GM19043 (cell line): Measurements from ENCODE around the gene HDGFL2.

ENCODE experiments used
- ATAC-seq: cut with Tn5 transposase; IDR thresholded peaks from one replicate; pipeline ENCODE4 v1.9.1; 2021; ENCODE audit warnings: low read depth; ENCODE audit not compliant: unreplicated experiment

HDGFL2 gene

DNA sequence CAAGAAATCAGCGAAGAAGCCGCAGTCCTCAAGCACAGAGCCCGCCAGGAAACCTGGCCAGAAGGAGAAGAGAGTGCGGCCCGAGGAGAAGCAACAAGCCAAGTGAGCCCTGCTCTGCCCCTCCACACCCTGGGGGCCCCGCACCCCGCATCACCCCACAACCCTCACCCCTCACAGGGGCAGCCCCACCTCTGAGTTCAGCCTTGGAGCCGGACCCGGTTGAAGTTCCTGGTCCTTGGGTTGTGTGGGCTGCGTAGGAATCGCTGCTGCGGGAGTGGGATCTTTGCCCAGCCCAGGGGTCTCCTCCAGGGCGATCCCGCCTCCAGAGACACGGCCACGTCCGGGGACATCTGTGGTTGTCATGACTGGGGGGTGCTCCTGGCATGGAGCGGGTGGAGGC, 24.2 kb downstream of the HDGFL2 start:
- ATAC-seq: no peak

DNA sequence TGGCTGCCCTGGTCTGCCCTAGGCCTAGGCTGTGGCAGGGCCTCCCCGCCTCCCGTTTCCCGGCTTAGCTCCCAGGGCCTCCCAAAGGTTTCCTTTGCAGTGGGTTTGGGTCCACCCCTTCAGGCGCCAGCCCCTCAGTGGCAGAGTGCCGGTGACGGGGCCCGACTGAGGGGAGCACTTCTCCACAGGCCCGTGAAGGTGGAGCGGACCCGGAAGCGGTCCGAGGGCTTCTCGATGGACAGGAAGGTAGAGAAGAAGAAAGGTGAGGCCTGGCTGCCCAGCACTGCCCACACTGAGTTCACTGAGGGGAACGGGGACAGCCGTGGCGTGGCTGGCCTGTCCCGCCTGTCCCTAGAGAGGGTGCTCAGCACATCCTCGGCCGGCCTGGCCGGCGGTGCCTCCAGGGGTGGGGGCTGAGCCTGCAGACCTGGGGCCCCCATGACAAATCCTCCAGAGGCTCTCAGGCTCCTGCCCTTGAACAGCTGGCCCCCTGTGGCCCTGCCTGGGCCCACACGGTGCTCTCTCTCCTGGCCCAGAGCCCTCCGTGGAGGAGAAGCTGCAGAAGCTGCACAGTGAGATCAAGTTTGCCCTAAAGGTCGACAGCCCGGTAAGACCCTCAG, 25.8 kb downstream of the HDGFL2 start:
- ATAC-seq: no peak

DNA sequence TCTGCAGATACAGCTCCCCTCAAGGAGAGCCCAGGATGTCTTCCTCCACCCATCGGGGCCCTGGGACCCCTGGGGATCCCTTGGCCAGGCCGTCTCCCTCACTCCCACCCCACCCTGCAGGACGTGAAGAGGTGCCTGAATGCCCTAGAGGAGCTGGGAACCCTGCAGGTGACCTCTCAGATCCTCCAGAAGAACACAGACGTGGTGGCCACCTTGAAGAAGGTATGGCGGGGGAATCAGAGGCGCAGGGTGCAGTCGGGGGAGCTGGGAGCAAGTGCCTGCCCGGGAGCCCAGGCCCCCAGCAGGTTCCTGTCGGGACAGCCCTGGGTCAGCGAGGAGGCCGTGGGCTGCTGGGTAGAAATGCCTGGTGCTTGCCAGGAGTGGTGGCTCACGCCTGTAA, 26.6 kb downstream of the HDGFL2 start:
- ATAC-seq: no peak

DNA sequence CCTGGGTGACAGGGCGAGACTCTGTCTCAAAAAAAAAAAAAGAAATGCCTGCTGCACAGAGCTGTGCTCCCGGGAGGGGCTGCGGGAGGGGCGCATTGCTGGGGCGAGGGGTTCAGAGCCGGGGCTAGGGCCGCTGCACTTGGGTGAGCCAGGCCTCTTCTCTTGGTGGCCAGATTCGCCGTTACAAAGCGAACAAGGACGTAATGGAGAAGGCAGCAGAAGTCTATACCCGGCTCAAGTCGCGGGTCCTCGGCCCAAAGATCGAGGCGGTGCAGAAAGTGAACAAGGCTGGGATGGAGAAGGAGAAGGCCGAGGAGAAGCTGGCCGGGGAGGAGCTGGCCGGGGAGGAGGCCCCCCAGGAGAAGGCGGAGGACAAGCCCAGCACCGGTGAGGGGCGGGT, 27.2 kb downstream of the HDGFL2 start:
- ATAC-seq: no peak

DNA sequence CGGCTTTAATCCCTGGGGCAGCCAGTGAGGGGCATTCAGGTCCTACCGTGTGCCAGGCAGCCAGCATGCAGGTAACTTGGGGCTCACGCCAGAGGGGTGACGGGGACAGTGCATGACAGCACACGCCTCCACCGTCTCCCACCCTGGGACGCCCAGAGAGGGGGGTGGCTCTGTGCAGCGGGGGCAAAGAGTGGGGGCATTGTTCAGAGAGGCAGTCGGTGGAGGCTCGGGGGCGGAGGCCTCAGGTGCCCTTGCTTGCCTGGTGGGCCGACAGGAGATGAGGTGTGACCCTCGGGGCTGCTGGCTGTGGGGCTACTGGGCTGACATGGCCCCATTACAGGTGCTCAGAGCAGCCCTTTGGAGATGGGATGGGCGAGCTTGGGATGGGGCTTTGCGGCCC, 27.8 kb downstream of the HDGFL2 start:
- ATAC-seq: no peak

DNA sequence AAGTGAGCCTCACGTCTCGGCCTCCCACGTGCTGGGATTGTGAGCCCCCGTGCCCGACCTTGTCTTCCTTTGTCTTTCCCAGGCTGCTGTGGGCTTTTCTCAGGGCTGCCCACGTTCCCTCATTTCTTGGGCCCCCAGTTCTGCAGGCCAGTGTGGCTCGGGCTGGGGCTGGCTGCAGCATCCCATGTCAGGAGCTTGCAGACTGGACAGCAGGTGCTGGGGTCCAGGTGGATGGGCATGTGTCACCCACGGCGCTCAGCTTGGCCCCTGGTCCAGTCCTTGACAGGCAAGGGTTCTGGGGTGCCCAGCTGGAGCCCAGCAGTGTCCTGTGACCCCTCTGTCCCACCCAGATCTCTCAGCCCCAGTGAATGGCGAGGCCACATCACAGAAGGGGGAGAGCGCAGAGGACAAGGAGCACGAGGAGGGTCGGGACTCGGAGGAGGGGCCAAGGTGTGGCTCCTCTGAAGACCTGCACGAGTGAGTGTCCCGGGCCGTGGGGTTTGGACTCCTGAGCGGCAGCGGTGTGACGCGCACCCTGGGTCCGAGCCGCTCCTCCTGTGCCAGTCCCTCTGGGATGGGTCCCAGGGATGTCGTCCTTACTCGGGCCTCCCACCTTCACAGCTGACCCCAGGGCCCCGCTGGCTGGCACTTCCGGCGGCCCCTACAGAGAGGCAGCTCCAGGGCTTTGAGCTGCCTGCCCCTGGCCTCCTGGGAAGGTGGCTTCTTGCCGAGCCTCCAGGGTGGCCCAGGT, 28.9 kb downstream of the HDGFL2 start:
- ATAC-seq: no peak

DNA sequence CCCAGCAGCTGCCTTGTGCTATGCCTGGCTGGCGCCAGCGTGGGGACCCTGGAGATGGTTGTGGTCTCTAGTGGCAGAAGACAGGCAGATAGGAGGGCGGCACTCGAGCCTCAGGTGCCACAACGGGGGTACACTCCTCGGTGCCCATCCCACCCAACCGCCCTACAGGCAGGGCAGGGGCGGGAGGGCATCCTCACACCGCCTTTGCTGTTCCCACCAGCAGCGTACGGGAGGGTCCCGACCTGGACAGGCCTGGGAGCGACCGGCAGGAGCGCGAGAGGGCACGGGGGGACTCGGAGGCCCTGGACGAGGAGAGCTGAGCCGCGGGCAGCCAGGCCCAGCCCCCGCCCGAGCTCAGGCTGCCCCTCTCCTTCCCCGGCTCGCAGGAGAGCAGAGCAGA, 29.6 kb downstream of the HDGFL2 start:
- no peak for ATAC-seq

DNA sequence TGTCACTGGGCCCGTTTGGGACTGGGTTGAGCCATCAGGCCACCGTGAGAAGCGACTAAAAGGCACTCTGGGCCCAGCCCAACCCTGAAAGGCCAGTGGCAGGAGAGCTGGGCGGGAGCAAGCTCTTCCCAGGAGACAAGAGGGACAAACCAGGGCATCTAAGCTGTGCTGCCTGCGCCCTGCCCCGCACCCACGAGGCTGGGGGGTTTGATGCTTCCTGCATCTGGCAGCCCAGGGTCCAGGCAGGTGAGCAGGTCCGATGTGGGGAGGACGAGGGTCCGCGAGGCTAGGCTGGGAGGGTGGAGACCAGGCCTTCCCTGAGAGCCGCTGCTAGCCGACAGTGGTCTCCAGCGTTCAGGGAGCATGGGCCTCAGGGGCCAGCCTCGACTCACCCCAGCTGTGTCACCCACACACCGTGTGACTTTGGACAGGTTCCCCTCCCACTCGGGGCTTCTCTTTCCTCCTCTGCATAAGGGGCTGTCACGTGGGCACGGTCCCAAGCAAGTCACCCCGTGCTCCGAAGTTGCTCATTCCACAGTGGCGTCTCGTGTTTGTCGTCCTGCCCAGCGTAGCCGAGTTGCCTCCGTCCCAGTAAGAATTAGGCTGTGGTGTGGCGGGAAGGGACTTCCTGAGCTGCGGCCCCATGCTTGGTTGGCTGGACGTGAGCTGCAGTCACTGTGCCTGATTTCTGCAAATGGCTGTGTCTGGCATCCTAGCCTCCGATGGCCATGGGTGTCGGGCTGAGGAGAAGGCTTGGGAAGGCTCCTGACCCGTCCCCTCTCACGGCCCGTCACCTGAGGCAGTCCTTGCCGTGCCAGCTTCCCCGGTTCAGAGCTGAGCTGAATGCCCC, 30.4 kb downstream of the HDGFL2 start:
- no peak for ATAC-seq

DNA sequence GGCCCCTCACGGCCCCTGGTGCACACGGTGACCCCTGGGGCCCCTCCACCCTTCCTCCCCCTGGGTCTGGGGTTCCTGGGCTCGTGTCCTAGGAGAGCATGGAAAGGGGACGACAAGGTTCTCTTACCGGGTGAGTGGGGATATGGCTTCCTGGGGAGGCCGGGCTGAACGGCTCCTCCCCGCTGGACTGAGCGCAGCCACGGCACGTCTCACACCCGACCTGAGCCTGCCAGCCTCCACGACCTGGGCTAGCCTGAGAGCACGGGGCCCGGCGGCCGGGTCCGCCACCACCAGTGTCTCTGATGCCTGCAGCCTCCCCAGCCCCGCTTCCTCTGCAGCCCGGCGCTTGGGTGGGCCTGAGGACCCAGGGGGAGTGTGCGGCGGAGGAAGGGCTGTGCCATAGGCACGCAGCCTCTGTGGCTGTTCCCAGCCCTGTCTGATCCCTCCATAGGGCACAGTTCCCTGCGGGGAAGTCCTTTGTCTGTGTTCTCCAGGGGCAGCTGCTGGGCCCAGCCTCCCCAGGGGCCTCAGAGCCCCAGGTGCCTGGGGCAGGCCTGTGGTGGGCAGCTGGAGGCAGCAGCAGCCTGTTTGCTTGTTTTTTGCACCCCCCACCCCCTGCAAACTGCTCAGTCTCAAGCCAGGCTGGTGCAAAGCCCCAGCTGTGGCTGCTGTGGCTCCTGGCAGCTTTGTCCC, 31.2 kb downstream of the HDGFL2 start:
- ATAC-seq: no peak

DNA sequence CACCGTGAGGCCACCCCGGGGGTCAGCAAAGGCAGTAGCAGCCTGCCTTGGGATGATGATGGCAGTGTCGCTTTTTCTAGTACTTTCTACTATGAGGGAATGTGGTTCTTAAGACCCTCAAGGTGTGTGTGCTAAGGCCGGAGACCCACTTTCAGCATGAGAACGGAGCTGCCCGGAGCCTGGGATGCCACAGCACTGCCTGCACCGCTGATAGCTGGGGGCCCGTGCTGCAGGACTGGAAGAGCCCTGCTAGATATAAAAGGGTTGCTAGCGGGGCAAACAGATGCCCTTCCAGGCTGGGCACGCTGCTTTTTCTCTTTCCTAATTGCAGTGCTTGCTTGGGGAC, 31.7 kb downstream of the HDGFL2 start:
- ATAC-seq: no peak

DNA sequence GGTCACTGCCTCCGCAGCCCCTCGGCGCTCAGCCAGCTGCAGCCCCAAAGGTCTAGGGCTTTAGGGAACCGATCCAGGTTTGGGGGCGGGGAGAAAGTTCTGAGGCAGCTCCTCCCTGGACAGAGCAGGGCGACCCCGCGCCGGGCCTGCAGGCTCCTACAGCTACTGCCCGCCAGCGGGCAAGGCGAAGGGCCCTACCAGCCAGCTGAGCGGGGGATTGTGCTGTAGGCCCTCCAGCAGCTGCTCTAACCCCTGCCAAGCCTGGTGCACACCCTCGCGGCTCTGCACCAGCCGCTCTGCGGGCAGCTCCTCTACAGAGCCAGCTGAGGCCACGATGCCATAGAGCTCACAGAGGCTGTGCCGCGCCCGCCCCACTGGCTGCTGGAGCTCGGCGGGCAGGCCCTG, 32.2 kb downstream of the HDGFL2 start:
- ATAC-seq: no peak

DNA sequence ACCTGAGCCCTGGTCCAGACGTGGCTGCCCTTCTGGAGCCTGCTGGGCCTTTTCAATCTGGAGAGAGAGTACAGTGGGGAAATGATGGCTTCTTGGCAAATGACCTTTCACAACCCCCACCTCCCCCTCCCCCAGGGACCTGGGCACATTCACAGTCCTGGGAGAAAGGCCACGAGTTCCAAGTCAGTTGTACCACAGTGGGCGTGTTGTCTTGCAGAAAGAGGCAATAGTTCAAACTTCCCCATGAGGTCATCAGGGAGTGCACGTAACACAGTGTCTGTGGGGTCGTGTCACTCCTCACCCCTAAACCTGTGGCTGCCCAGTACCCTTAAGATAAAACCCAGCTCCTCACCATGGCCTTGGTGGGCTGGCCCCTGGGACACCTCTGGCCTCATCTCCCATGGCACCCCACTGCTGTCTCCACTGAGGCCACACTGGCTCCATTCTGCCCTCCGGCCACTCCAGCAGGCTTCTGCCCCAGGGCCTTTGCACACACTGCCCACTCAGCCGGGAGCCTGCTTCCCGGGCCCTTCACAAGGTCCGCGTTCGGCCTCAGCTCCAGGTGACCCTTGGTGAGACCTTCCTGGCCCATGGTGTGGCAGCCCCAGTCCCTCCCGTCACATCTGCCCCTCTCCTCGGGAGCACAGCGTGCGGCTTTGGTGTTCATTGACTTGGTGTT, 32.9 kb downstream of the HDGFL2 start:
- no peak for ATAC-seq

DNA sequence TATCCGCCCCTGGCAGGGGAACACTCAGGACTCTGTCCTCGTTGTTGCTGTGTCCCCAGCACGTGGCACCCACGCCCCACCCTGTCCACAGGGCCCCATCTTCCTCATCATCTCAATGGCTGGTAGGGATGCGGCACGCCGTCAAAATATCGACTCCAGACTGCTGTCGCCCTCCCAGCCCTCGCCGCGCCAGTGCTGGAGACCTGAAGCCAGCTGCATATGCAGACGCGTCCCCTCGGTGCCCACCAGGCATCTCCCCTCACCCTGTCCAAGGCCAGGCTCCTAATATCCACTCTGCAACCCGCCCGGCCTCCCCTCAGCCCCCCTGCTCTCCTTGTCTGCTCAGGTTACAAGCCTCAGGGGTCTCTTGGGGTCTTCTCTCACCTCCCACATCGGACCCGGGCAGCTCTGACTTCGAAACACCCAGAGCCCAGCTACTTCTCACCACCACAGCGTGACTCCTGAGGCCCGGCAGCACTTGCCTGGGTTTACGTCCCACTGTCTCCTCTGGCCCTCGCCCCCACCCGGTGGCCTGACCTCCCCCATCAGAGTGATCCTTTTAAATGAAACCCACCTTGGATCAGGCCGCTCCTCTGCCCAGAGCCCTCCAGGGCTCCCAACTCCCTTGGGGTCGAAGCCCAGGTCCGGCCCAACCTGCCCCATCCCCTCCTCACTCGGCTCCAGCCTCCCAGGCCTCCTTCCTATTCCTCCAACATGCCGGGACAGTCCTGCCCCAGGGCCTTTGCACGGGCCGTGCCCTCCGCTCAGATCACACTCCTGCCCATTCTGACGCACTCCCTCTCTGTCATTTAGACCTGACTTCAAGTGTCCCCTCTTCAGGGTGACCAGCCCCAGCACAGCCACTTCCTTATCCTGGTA, 33.7 kb downstream of the HDGFL2 start:
- ATAC-seq: no peak

DNA sequence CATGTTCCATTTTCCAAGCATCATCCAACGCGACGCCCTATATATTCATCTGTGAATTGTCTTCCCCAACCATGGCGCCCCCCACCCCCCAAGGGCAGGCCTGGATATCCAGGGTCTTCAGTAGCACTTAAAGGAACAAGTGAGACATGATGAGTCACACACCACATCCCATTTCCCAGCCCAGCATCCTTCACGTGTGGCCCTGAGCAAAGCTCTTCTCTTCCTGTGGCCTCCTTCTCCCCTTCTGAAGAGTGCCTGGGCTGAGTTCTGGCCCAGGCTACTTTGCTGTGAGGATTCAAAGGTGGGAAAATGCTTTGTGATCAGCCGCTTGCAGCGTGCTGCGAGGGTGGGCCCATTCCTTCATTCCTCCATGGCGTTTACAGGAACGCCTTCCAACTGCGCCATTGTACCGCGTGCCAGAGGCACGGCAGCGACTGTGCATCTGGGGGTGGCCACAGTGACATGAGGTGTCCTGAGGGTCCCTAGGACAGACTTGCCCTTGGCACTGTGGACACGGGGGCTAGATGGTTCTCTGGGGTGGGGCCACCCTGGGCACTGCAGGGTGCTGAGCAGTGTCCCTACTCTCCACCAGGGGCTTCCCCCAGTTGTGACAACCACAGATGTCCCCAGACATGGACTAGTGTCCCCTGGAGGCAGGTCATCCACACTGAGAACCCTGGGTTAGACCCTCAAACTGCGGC, 34.5 kb downstream of the HDGFL2 start:
- no peak for ATAC-seq

DNA sequence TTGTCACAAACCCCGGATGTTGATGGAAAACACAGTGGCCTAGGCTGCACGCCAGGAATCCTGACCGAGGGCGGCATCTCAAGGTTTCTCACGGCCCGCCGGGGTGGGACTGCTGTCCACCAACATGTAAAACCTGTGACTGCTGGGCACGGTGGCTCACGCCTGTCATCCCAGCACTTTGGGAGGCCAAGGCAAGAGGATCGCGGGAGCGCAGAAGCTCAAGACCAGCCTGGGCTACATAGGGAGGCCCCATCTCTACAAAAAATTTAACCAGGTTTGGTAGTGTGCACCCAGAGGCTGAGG, 35.0 kb downstream of the HDGFL2 start:
- no peak for ATAC-seq

DNA sequence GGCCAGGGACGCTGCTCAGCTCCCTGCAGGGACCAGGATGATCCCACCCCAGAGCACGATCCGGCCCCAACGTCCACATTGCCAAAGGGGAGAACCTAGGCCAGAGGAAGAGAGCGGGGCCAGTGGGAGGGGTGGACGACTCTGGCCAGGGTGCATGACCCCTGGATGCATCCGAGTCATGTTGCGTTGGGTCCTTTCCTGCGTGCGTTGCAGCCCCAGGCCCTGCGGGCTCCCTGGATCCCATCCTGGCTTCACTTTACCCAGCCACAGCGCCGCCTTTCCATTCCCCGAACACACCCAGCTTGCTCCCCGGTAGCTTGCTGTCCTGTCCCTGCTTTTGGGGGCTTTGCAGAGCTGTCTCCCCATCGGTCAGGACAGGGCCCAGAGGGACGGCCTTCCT, 35.7 kb downstream of the HDGFL2 start:
- ATAC-seq: no peak

DNA sequence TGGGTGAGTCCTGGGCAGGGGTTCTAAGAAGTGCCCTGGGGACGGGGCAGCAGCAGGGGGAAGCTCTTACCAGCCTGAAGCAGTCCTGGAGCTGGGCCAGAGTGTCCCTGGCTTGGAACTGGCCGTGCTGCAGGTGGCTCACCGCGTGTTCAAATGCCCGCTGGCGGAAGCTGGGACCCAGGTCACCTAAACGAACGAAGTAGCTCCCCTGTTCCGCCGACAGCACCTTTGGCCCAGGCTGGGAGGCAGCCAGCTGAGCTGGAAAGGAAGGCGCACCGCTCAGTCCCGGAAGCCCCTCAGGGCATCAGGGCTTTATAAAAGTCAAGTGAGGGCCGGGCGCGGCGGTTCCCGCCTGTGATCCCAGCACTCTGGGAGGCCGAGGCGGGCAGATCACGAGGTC, 36.6 kb downstream of the HDGFL2 start:
- ATAC-seq: no peak

DNA sequence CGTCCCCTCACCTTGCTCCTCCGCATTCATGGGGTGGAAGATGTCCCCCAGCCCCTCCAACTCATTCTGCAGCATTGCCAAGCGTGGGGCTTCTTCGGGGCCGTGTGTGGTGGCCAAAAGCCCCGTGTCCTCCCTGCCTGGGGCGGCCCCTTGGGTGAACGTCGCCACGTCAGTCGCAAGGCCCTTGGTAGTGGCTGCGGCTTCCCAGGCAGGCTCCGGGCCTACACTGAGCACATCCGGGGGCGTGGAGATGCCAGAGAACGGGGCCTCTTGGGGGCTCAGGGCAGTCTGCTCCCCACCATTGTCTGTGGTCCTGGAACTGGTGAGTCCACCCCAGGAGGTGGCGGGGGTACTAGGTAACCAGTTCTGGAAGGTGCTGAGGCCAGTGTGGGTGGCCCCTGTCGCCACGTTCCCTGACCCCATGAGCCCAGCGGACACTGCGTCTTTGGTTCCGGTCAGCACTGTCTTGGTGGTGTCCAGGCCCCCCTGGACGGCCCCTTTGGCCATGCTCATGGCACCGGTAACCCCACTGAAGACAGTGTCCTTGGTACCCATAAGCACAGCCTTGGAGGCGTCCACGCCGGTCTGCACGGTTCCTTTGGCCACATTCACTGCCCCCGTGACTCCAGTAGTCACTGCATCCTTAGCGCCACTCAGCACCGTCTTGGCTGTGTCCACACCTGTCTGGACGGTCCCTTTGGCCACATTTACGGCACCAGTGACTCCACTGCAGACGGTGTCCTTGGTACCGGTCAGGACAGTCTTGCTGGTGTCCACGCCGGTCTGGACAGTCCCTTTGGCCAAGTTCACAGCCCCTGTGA, 38.5 kb downstream of the HDGFL2 start:
- ATAC-seq: no peak
